ENCODE measurements around the gene ANO2. TPM values are rescaled to one million over a fixed set of nuclear protein-coding genes. Genes with fewer than 3 reads are reported as not detected.

ANO2 gene
- 0.07 to 0.21 TPM (median 0.15 TPM) in 5 replicates for total RNA-seq (2022; extraction: Qiagen RNA extraction)

DNA sequence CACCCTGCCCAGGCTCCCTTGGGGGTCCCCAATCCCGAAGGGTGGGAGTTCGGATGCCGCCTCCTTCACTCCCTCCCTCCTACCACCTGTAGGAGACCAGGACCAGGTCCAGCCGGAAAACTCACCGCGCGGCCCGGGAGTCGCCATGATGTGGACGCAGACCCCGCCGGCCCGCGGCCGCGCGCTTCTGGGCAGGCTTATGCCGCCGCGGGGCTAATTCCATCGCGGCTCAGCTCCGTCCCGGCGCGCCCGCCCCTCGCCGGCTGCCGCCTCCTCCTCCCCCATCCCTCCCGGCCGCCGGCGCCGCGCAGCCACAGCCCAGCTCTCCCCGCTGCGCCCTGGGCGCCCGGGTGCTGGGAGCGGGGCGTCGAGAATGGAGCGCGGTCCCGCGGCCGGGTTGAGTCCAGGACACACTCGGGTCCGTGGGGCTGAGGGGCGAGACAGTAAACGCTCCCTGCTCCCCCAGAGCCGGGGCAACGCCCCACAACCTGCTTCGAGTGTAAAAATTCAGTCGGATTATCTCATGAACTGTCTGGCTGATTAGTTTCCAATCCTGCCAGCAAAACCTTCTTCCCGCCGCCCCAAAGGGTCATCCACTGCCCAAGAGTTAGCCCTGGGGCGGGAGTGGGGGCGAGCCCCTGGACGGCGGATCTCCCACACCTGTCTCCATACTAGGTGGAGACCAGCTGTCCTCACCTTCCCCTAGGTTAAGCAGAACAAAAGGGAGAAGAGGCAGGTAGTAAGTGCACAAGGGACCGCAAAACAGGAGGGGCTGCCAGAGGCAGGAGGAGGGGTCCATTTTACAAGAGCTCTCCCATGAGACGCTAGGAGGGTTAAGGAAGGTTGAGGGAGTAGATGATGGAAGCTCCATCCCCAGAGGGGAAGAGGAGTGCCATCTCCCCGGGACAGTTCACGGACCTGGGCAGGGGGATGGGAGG is at the start of gene ANO2:
Gene ANO2 (minus strand): TSS at position 189 of the 938 bp plus-strand sequence. CDS start 42 bp downstream, at position 147.

Other genes starting within 250 kb of the ANO2 start
- gene VWF, start 179.4 kb upstream of the ANO2 start, total RNA-seq (2022; extraction: Qiagen RNA extraction) = 0.05 to 0.24 TPM (median 0.15 TPM) in 5 replicates